NCI-H1930 (cell line): Measurements from ENCODE around the gene ALDH3B2.

Experiments
- DNase-seq, 2 experiments: peaks; one replicate each; lab custom pipeline; 2025; lab: John Stamatoyannopoulos, UW

Gene ALDH3B2

GRCh38 chr11:67613960-67614715 lies 60.3 kb downstream of the ALDH3B2 start:
- peak in 1 of 2 experiments; percentile 36 for DNase-seq

GRCh38 chr11:67613313-67613959 lies 61.0 kb downstream of the ALDH3B2 start:
- no peak for DNase-seq

DNA sequence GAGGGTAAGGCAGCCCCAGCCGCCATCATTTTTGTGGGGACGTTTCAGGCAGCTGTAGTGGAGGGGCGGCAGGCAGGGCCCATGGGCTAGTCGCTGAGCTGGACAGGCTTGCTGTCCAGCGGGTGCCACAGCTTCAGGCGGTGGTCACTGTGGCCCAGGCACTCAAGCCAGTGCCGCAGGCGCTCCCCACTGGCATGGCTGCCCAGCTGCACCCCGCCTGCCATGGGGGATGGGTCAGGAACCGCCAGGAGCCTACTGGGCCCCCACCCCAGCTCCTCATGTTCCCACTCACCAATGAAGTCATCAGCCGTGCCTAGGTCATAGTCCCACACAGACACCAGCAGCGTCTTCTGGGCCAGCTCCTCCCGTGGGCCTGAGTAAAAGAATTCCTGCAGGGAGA lies 61.7 kb downstream of the ALDH3B2 start:
- DNase-seq, result no peak
